Naive thymus-derived CD8-positive, alpha-beta T cell (primary cell): Measurements from ENCODE around the gene VPS8. TPM values are rescaled to one million over a fixed set of nuclear protein-coding genes. Genes with fewer than 3 reads are reported as not detected.
"Not testable (repeated sequence)": the region's sequence is repeated elsewhere in the genome, so short reads cannot be mapped to it uniquely, and the experiment has no call there.

Source experiments
- ATAC-seq, 2 donors: fragments of 150-1000 bp; cut with Tn5 transposase in 1 of 2; sonication (Bioruptor Pico), chemical (Tn5 transposase) in 1 of 2; 1 replicate in 1 of 2; 2 replicates in 1 of 2; pipeline ENCODE4 v1.10.0; 2021; ENCODE audit warnings: mild to moderate bottlenecking in 2 of 2, moderate library complexity in 2 of 2
- POLR2A ChIA-PET: fragments of 350-600 bp; sonication (Branson Sonifier 250); formaldehyde crosslinking; loops from one replicate; lab custom pipeline; 2021; ENCODE audit warnings: antibody characterized with exemption; lab: Charles Lee
- DNase-seq, 10 donors: peaks; one replicate each; pipeline versions ENCODE4 v3.0.0 to v3.0.0-alpha.2; 2020 to 2022
- H3K27ac Mint-ChIP-seq, 10 donors: one replicate each; pipeline ENCODE4 v1.8.0; 2020 to 2022; ENCODE audit warnings: mild to moderate bottlenecking in 10 of 10, mixed read lengths in 10 of 10, moderate library complexity in 4 of 10, inconsistent platforms in 1 of 10
- H3K27me3 Mint-ChIP-seq, 5 donors: one replicate each; pipeline ENCODE4 v1.8.0; 2021 to 2022; ENCODE audit warnings: mixed read lengths in 5 of 5
- H3K36me3 Mint-ChIP-seq, 3 donors: one replicate each; pipeline ENCODE4 v1.8.0; 2020 to 2022; ENCODE audit warnings: mixed read lengths in 3 of 3, mild to moderate bottlenecking in 2 of 3, inconsistent platforms in 1 of 3
- H3K4me1 Mint-ChIP-seq, 4 donors: one replicate each; pipeline ENCODE4 v1.8.0; 2021 to 2022; ENCODE audit warnings: mixed read lengths in 4 of 4
- H3K4me3 Mint-ChIP-seq, 10 donors: one replicate each; pipeline ENCODE4 v1.8.0; 2020 to 2022; ENCODE audit warnings: mild to moderate bottlenecking in 10 of 10, mixed read lengths in 10 of 10, moderate library complexity in 6 of 10, inconsistent platforms in 1 of 10
- H3K9me3 Mint-ChIP-seq, 9 donors: one replicate each; pipeline ENCODE4 v1.8.0; 2020 to 2022; ENCODE audit warnings: mixed read lengths in 9 of 9, mild to moderate bottlenecking in 3 of 9, inconsistent platforms in 1 of 9, moderate library complexity in 1 of 9
- polyA plus RNA-seq, 3 donors: library from polyadenylated mRNA; unstranded; fragments of 300-500 nt; fragmentation: Illumina TruSeq; gene quantifications; one replicate each; pipeline ENCODE4 v1.2.3, GENCODE V29; 2021
- total RNA-seq, 8 experiments: library from RNA in 2 of 8; stranded (reverse) in 2 of 8; gene quantifications; one replicate each; pipeline ENCODE4 v1.2.3 and lab custom pipeline; 2021 to 2026

The VPS8 gene
- total and polyA plus RNA-seq, 5 experiments from 2014 or later, result 19.0 to 105 (median 30.8) TPM

DNA sequence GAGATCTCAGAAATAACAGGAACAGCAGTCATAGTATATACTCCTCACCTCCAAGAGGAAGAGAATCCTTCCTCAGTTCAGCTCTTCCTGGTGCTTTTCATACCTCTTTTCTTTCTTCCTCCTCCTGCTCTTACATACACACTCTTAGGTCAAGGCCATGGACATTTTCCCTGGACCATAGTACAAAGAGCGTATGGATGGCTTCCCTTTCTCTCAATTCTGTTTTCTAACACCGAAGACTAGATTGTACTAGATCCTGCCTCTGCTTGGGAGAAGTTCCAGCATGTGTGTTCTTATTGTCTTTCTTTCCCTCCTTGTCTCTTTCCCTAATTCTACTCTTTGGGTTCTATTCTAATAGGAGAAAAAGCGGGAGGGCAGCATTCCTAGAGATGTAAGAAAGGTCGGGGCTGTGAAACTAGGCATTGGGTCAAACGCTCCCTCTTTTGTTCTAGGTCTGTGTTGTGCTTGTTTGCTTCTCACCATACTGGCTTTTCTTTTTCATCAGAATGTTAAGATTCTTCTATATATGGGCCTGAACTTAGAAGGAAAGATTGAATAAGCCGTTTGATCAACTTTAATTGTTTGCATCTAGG is 77.4 kb downstream of the VPS8 start:
- no peaks in the 10 kb centered on the region for H3K27me3 Mint-ChIP-seq
- POLR2A ChIA-PET, result interaction anchor here (0.6 kb wide), 1 partner anchor 174 kb away, joined by 9 read pairs; no protein-coding TSS in a partner anchor
- DNase-seq, result no peak
- no peaks in the 10 kb centered on the region for H3K9me3 Mint-ChIP-seq
- ATAC-seq, result no peak
- H3K36me3 Mint-ChIP-seq, result peaks cover 0 to 82% (median 20%) of the 10 kb centered on the region in 3 donors
- H3K4me3 Mint-ChIP-seq, result no peak overlapping the region
- H3K27ac Mint-ChIP-seq, result peak overlapping the region in 2 of 10 donors; percentile 27 to 50
- H3K4me1 Mint-ChIP-seq, result peaks cover 0 to 2% (median 0%) of the 10 kb centered on the region in 4 donors

DNA sequence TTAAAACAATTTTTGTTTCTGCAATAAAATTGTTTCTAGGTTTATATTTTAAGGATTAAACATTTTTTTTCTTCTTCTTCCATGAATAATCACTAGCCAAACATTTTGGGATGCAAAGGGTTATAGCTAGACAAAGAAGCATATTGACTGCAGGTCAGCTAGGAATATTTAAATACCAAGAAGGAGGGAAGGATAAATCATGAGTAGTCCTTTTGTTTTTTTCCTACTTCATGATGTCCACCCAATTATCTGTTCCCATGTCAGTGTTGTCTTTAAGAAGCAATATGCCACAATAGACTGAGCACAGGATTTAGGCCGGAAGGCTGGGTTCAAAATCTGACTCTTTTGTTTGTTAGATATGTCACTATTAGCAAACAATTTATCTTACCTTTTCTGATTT is 82.1 kb downstream of the VPS8 start:
- Mint-ChIP-seq H3K9me3 (no peaks in the 10 kb centered on the region), H3K4me3 (no peak overlapping the region), H3K27ac (no peak overlapping the region), H3K27me3 (no peaks in the 10 kb centered on the region), H3K36me3 (peaks cover 0 to 45% (median 17%) of the 10 kb centered on the region in 3 donors), H3K4me1 (peaks cover 0 to 2% (median 0%) of the 10 kb centered on the region in 4 donors)
- POLR2A ChIA-PET, result no interaction called here
- DNase-seq, result no peak
- ATAC-seq, result no peak

DNA sequence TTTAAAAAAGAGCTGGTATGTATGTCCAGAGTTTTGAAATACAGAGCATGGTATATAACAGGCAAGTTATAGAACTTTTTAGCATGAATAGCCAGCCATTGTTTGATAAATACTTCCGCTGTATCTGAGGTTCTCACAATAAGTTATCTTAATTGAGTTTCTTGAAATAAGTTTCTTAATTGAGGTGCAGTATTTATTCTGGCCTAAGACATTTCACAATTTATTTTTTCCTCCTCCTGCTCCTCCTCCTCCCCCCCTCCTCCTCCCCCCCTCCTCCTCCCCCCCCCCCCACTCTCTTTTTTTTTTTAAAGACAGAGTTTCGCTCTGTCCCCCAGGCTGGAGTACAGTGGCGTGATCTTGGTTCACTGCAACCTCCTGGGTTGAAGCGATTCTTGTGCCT is 83.4 kb downstream of the VPS8 start:
- DNase-seq (no peak), ATAC-seq (no peak)
- no peaks in the 10 kb centered on the region for H3K9me3 Mint-ChIP-seq
- H3K27me3 Mint-ChIP-seq, result no peaks in the 10 kb centered on the region
- no peaks in the 10 kb centered on the region for H3K4me1 Mint-ChIP-seq
- no peak overlapping the region for H3K27ac Mint-ChIP-seq
- H3K36me3 Mint-ChIP-seq, result peaks cover 0 to 45% (median 24%) of the 10 kb centered on the region in 3 donors
- POLR2A ChIA-PET, result no interaction called here
- H3K4me3 Mint-ChIP-seq, result no peak overlapping the region

DNA sequence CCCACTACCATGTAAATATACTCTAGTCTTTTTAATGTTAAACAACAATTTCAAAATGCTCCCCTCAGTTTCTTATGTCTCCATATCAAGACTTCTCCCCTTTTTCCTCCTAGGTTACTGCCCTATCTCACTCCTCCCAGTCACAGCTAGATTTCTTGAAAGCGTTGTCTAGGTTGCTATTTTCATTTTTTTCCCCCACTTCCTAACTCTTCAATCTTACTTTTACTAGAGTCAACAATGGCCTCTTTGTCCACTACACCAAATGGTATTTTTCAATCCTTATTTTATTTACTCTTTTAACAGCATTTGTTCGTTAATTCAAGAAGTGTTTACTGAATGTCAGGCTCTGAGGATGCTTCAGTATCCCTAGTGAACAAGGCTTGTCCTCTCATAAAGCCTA is 84.4 kb downstream of the VPS8 start:
- Mint-ChIP-seq H3K27me3 (no peaks in the 10 kb centered on the region), H3K36me3 (peaks cover 0 to 43% (median 29%) of the 10 kb centered on the region in 3 donors), H3K9me3 (no peaks in the 10 kb centered on the region), H3K27ac (no peak overlapping the region), H3K4me1 (no peaks in the 10 kb centered on the region), H3K4me3 (no peak overlapping the region)
- DNase-seq (no peak), ATAC-seq (no peak)
- POLR2A ChIA-PET, result no interaction called here

DNA sequence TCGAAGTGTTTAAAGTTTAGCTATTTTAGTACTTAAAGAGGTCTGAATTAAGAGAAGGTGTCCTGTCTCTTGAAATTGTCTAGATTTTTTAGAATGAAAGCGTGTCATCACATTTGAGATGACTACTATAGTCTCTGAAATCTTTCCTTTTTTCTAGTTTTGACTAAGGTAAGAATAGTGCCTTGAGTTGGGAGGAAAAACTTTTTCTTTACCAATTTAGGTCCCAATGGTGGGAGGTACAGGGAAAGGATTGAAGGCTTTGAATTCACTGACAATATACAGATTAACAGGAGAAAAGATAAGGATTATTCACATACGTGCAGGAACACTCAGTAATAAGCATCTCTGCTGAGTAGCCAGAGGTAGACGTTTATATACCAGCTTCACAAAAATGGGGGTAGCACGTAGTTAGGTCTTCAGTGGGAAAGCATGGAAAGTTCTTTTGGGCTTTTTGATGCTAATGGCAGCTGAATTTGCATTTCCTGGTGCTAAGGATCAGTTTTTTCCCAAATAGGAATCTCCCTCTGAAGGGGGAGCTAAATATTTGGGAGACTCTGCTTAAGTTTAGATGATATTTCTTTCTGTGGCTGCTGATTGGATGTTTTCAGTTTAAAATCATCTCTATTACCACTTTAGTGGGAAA is 88.1 kb downstream of the VPS8 start:
- Mint-ChIP-seq H3K9me3 (peaks cover 0 to 6% (median 2%) of the 10 kb centered on the region in 9 donors), H3K4me3 (no peak overlapping the region), H3K4me1 (no peaks in the 10 kb centered on the region), H3K27me3 (no peaks in the 10 kb centered on the region), H3K36me3 (peaks cover 8 to 62% (median 49%) of the 10 kb centered on the region in 3 donors), H3K27ac (no peak overlapping the region)
- no peak for ATAC-seq
- POLR2A ChIA-PET, result no interaction called here
- DNase-seq, result no peak

DNA sequence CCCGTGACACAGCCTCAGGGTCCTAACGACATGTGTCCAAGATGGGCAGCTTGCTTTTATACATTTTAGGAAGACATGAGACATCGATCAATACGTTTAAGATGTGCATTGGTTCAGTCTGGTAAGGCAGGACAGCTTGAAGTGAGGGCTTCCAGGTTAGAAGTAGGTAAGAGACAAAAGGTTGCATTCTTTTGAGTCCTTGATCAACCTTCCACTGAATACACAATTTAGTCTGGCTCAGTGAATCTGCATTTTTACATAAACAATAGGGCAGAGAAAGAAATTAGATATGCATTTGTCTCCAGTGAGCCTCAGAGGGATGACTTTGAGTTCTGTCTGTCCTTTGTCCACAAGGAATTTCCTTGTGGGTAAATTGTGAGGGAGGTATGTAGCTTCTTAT is 95.1 kb downstream of the VPS8 start:
- H3K27ac Mint-ChIP-seq, H3K4me3 Mint-ChIP-seq, ATAC-seq, H3K27me3 Mint-ChIP-seq, DNase-seq, H3K9me3 Mint-ChIP-seq, POLR2A ChIA-PET: not testable (repeated sequence)
- H3K36me3 Mint-ChIP-seq, result peaks cover 11 to 90% (median 47%) of the 10 kb centered on the region in 3 donors
- H3K4me1 Mint-ChIP-seq, result peaks cover 0 to 10% (median 0%) of the 10 kb centered on the region in 4 donors

DNA sequence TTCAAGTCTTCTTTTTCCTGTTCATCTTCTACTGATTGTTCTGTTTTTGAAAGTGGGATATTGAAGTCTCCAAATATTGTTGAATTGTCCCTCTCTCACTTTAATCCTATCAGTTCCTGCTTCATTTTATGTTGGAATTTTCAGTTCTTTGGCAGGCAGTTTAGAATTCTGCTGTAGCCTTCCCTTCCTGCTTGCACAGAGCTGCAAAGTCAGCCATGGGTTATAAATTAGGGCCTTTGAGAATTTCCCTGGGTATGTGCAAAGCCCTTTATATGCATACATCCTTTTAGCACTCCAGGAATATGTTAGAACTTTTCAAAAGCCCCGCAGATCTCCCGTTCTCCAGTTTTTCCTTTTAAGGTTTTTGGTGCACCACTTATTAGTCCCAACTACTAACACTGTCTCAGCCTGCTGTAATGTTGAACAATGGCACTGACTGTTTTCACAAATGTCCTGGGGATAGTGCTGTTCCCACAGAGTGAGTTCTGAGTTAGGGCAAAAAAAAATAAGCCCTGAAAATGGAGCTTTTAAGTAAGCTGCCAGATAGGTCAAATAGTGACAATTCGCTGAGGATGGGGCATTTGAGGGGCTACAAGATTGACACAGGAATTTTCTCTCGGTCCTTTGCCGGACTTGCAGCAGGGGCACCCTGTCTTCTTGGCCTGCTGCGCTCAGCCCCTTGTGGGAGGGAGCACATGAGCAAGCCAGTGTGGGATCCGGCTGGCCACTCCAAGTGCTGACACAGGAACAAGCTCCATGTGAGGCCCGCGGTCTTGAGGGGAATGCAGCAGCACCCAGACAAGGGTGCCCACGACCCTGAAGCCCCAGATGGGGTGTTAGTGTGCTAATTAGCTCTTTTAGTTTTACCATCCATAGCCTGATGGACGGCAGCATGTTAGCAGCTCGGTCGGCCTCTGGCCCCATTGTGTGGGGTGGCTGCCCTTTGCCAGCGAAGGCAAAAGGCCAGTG is 96.0 kb downstream of the VPS8 start:
- POLR2A ChIA-PET, result no interaction called here
- Mint-ChIP-seq H3K36me3 (peaks cover 11 to 89% (median 45%) of the 10 kb centered on the region in 3 donors), H3K4me1 (peaks cover 0 to 10% (median 0%) of the 10 kb centered on the region in 4 donors), H3K27ac (peak overlapping the region in 2 of 10 donors; percentile 50 to 77), H3K4me3 (no peak overlapping the region), H3K9me3 (peaks cover 0 to 7% (median 2%) of the 10 kb centered on the region in 9 donors), H3K27me3 (no peaks in the 10 kb centered on the region)
- no peak for DNase-seq
- ATAC-seq, result no peak

DNA sequence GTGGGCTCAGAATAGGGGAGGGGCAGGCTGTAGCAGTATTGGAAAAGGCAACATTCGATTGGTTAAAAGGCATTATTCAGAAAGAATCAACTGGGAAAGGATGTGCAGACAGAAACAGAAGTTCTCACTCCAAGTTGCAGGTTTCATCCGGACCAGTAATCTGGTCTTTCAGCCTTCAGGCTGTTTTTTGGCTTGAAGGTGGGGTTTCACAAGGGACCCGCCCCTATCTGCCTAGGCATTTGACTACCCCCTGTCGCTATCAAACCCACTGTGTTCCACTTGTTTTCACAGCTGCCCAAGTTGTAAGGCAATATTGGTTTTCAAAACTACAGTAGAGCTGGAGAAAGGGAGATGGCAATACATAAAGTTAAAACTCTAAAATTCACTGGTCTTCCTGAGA is 96.9 kb downstream of the VPS8 start:
- Mint-ChIP-seq H3K9me3 (peaks cover 0 to 7% (median 2%) of the 10 kb centered on the region in 9 donors), H3K36me3 (peaks cover 11 to 85% (median 39%) of the 10 kb centered on the region in 3 donors), H3K4me3 (no peak overlapping the region), H3K4me1 (peaks cover 0 to 10% (median 0%) of the 10 kb centered on the region in 4 donors), H3K27me3 (no peaks in the 10 kb centered on the region), H3K27ac (no peak overlapping the region)
- DNase-seq (no peak), ATAC-seq (no peak)
- POLR2A ChIA-PET, result no interaction called here

DNA sequence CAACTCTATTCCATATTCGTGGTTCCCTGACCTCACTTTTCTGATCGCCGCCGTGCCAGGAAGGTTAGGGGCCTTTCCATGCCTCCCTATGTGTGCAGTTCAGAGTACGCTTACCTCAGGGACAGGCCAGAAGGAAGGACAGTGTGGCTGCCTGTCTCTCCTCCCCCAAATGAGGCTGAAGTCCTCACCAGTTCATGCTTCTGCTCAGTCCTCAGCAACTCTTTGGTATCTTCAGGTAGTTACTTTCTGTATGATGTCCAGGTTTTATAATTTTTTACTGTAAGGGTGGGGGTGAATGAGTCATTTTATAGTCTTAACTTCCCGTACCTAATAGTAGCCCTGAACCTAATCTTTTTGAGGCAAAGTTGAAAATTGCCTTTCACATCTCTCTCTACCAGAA is 98.7 kb downstream of the VPS8 start:
- Mint-ChIP-seq H3K4me3 (no peak overlapping the region), H3K27ac (no peak overlapping the region), H3K9me3 (no peaks in the 10 kb centered on the region), H3K4me1 (peaks cover 0 to 9% (median 0%) of the 10 kb centered on the region in 4 donors), H3K27me3 (no peaks in the 10 kb centered on the region), H3K36me3 (peaks cover 0 to 83% (median 35%) of the 10 kb centered on the region in 3 donors)
- POLR2A ChIA-PET, result interaction anchor here (0.6 kb wide), 1 partner anchor 67 kb away, joined by 3 read pairs; no protein-coding TSS in a partner anchor
- ATAC-seq, result no peak
- DNase-seq, result no peak

DNA sequence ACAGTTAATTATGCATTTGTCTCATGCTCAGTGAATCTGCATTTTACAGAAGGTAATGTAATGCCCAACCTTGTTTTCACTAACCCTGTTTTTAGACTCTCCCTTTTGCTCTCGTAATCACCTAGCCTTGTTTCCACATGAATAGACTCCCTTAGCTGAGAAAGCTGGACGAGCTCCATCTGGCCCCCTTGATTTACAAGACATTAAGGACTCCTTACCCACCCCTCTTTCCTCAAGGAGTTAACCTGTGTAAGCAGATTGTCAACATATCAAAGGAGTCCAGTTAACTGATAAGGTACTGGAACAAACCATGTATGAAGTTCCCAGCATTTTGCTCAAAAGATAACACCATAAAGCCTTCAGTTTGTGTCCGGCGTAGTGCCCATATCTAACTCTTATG is 99.6 kb downstream of the VPS8 start:
- peaks cover 8 to 85% (median 39%) of the 10 kb centered on the region in 3 donors for H3K36me3 Mint-ChIP-seq
- peaks cover 0 to 9% (median 0%) of the 10 kb centered on the region in 4 donors for H3K4me1 Mint-ChIP-seq
- no peaks in the 10 kb centered on the region for H3K9me3 Mint-ChIP-seq
- no peak overlapping the region for H3K4me3 Mint-ChIP-seq
- DNase-seq (no peak), ATAC-seq (no peak)
- no peaks in the 10 kb centered on the region for H3K27me3 Mint-ChIP-seq
- POLR2A ChIA-PET, result no interaction called here
- no peak overlapping the region for H3K27ac Mint-ChIP-seq

DNA sequence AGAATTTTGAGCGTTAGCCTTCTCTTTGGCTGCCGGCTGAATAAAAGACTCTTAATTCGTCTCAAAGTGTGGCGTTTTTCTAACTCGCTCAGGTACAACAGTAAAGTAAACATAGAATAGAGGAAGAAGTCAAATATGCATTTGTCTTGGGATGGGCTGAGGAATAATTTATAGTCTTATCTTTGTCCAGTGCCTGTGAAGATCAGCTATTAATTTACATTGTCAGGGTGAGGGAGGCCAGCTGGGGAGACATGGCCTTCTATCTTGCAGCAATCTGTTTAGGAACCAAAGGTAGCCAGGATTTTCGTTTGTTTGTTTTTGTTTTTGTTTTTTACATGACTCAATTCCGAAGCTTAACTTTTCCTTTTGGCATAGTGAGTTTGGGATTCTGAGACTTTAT is 100.2 kb downstream of the VPS8 start:
- H3K4me1 Mint-ChIP-seq, result peaks cover 0 to 9% (median 0%) of the 10 kb centered on the region in 4 donors
- ATAC-seq, result no peak
- POLR2A ChIA-PET, result no interaction called here
- no peak overlapping the region for H3K4me3 Mint-ChIP-seq
- DNase-seq, result no peak
- H3K9me3 Mint-ChIP-seq, result no peaks in the 10 kb centered on the region
- peak overlapping the region in 1 of 10 donors; percentile 20 for H3K27ac Mint-ChIP-seq
- H3K27me3 Mint-ChIP-seq, result no peaks in the 10 kb centered on the region
- H3K36me3 Mint-ChIP-seq, result peaks cover 10 to 85% (median 42%) of the 10 kb centered on the region in 3 donors

DNA sequence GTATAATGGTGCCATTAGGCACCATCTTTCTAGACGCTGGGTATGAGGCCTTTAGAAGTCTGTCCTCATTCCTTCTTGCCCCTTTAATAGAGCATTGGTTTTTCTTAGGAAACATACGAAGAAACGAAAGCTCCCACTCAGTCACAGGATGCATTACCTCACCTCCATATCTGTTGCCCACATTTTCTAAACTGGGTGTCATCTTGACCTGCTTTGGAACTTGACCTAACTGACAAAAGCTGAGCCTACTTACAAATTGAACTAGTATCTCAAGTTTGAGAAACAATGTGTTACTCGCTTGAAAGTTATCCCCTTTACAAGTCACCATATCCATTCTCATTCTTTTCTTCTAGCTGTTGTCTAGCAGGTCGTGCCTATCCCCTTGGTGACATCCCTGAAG is 102.7 kb downstream of the VPS8 start:
- Mint-ChIP-seq H3K4me3 (no peak overlapping the region), H3K9me3 (no peaks in the 10 kb centered on the region), H3K4me1 (peaks cover 0 to 5% (median under 1%) of the 10 kb centered on the region in 4 donors), H3K36me3 (peaks cover 10 to 88% (median 45%) of the 10 kb centered on the region in 3 donors), H3K27ac (no peak overlapping the region), H3K27me3 (no peaks in the 10 kb centered on the region)
- no peak for DNase-seq
- POLR2A ChIA-PET, result no interaction called here
- no peak for ATAC-seq
